Activated naive CD8-positive, alpha-beta T cell treated with anti-CD3 and anti-CD28 coated beads, Interleukin-2, amount 50 U/mL, for 16 hours (primary cell): ENCODE data around the gene BLTP3B.

Experiments used
- DNase-seq: peaks from one replicate; pipeline ENCODE4 v3.0.0-alpha.2; 2020; ENCODE audit warnings: low read depth, low spot score

The BLTP3B gene

GRCh38 chr12:100120355-100120754 is 22.3 kb downstream of the BLTP3B start:
- DNase-seq, result no peak

GRCh38 chr12:100115291-100115690 is 27.4 kb downstream of the BLTP3B start:
- no peak for DNase-seq

GRCh38 chr12:100114574-100114973 is 28.1 kb downstream of the BLTP3B start:
- DNase-seq, result no peak

GRCh38 chr12:100110276-100110675 is 32.4 kb downstream of the BLTP3B start:
- DNase-seq, result no peak

GRCh38 chr12:100106861-100107260 is 35.8 kb downstream of the BLTP3B start:
- no peak for DNase-seq

- DNase-seq, result no peak
Measured at GRCh38 chr12:100105661-100106060, 37.0 kb downstream of the BLTP3B start.

- DNase-seq, result no peak
Measured at GRCh38 chr12:100101000-100101399, 41.7 kb downstream of the BLTP3B start.
